HG02571 (cell line): ENCODE results near the gene IL17REL.
"Not testable (repeated sequence)": the region's sequence is repeated elsewhere in the genome, so short reads cannot be mapped to it uniquely, and the experiment has no call there.

Source experiments
- ATAC-seq: cut with Tn5 transposase; IDR thresholded peaks from one replicate; pipeline ENCODE4 v1.9.1; 2021; ENCODE audit warnings: mild to moderate bottlenecking, moderate library complexity; ENCODE audit not compliant: unreplicated experiment

IL17REL gene

DNA sequence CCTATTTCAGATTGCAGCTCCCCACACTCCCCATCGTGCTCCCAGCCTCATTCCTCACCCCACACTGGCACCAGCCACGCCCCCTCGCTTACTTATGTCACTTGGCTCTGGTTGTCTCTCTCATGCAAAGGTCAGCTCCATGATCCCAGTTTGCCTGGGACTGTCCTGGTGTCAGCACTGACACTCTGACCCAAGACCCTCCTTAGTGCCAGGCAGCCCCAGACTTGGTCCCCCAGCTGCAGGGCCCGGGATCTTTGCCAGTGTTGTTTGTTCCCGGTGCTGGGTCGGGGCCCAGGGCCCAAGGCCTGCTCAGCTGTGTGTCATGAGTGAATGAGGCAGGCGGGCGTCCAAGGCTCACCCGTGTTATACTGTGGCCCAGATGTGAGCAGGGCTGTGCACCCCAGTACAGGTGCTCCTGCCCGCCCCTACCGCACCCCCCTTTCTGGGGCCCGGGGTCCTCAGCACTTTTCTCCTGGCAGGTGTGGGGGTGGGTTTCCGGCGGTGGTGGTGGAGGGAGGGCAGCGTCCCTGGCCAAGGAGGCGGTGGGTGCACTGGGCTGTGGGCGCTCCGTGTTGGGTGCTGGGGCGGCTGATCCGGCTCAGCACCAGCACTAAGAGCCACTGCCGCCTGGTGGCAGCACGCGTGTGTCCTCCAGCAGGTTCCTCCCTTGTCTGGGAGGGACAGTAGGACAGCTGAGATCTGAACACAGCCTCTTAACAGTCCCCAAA lies 19.5 kb downstream of the IL17REL start:
- no peak for ATAC-seq

DNA sequence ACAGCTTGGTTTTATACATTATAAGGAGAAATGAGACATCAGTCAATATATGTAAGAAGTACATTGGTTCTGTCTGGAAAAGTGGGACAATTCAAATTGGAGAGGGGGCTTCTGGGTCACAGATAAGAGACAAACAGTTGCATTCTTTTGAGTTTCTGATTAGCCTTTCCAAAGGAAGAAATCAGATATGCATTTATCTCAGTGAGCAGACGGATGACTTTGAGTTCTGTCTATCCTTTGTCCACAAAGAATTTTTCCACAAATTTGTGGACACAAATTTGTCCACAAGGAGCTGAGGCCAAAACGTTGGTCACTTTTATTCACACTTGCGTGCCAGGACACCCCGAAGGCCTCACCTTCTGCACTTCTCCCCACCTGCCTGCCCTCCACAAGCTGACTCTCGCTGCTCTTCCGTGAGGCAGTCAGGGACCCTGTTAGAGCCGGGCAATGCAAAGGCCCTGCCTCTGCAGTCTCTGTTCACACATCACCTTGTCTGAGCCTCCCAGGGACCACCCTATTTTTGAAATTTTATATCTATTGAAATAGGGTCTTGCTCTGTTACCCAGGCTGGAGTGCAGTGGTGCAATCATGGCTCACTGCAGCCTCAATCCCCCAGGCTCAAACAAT lies 20.5 kb downstream of the IL17REL start:
- ATAC-seq: no peak

DNA sequence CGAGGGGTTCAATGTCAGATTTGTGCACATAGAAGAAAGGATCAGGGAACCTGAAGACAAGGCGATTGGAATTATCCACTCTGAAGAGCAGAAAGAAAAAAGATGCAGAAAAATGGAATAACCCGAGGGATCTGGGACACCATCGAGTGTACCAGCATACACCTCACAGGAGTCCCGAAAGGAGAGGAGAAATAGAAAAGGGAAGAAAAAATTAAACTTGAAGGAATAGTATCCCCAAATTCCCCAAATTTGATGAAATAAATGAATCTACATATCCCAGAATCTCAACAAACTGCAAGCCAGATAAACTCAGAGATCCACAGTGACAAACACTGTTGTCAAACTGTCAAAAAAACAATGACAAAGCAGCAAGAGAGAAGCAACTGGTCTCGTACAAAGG lies 21.4 kb downstream of the IL17REL start:
- ATAC-seq: no peak

DNA sequence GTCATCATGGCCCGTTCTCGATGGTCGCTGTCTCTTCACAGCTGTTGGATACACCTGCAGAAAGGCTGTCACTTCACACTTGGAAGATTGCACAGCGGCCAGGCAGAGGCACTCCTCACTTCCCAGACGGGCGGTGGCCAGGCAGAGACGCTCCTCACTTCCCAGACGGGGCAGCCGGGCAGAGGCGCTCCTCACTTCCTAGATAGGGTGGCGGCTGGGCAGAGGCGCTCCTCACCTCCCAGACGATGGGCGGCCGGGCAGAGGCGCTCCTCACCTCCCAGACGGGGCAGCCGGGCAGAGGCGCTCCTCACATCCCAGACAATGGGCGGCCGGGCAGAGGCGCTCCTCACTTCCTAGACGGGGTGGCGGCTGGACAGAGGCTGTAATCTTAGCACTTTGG lies 22.7 kb downstream of the IL17REL start:
- not testable (repeated sequence) for ATAC-seq

DNA sequence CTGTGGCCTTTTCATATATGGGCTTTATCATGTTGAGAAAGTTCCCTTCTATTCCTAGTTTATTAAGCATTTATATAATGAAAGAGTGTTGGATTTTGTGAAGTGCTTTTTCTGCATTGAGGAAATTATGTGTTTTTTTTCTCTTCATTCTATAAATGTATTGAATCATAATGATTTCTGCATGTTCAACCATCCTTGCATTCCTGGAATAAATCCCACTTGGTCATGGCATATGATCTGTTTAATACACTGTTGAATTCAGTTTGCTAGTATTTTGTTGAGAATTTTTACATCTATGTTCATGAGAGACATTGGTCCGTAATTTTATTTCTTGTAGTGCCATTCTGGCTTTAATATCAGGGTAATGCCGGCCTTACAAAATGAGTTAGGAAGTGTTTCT lies 26.2 kb downstream of the IL17REL start:
- ATAC-seq: no peak

DNA sequence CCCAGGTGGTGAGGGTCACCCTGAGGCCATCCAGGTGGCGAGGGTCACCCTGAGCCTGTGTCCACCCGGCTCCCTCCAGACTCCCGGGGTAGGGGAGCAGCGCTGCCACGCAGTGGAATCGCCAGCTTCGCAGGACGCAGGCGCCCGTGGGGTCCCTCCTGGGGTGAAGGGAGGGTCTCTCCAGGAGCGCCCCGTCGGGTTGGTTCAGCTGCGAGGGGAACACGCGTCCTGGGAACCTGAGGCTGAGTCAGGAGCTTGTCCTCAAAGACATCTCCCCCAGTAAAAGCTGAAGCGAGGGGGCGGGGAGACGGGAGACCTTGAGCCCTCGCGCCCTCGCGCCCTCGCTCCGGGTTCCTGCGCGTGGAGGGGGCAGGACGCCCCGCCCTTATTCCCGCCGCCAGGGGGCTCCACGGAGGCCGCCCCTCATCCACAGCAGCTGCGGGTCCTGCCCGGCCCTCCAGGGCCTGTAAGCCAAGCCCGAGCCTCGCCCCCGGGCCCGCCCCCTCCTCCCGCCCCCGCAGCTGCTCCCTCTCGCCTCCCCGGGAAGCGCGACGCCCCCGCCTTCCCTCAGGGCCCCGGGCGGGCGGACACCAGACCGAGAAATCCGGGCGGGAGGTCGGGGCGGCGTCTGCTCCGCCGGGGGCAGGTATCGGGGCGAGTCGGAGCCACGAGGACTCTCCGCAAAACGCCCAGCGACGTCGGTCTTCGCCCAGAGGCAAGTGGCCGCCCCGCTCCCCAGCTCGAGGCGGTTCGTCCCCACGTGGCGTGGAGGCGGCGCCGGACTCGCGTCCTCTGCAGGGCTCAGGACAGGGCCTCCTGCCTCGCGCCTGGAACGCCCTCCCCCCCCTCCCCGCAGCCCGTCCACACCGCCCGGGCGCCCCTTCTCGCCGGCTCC lies 29.2 kb downstream of the IL17REL start:
- no peak for ATAC-seq

DNA sequence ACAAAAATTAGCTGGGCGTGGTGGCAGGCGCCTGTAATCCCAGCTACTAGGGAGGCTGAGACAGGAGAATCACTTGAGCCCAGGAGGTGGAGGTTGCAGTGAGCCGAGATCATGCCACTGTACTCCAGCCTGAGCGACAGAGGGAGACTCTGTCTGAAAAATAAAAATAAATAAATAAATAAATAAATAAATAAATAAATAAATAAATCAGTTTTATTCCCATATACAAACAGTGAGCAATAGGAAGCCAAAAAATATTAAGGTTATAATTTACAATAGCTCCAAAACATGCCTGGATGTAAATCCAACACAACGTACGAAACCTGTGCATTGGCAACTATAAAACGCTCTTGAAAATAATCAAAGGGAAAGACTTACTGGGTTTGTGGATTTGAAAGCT lies 30.8 kb downstream of the IL17REL start:
- ATAC-seq: not testable (repeated sequence)

DNA sequence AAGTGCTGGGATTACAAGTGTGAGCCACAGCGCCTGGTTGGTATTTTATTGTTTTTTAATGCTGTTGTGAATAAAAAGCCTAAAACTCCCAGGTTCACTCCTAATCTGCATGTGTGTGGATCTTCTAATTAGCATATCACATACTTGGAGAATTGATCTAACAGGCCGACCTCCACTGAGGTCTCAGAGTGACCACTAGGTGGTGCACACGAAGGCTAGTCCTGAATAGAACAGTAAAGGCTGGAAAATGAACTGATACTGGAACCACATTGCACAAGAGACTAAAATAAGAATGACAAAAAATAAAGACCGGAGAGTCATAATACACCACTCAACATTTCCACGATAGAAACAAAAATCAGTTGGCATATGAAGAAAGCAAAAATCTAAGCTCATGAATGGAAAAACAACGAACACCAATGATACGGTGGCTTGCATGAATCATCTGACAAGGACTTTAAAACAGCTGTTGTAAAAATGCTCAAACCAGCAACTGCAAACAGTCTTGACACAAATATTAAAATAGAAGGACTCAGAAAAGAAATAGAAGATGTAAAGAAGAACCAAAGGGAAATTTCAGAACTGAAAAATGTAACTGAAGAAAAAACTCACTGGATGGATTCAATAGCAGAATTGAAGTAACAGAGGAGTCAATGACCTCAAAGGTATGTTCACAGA lies 32.8 kb downstream of the IL17REL start:
- no peak for ATAC-seq

DNA sequence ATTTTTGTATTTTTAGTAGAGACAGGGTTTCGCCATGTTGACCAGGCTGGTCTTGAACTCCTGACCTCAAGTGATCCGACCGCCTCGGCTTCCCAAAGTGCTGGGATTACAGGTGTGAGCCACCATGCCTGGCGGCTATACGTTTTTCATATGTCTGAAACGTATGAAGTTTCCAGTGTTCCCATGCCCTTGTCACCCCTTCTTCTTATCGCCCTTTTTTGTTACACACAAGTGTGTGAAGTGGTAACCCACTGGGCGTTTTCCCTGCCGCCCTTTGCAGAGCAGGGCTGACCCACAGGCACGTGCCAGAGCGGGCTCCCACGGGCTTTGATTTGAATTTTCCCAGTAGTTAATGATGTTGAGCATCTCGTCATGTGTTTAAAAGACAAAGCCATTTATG lies 35.0 kb downstream of the IL17REL start:
- ATAC-seq: no peak

DNA sequence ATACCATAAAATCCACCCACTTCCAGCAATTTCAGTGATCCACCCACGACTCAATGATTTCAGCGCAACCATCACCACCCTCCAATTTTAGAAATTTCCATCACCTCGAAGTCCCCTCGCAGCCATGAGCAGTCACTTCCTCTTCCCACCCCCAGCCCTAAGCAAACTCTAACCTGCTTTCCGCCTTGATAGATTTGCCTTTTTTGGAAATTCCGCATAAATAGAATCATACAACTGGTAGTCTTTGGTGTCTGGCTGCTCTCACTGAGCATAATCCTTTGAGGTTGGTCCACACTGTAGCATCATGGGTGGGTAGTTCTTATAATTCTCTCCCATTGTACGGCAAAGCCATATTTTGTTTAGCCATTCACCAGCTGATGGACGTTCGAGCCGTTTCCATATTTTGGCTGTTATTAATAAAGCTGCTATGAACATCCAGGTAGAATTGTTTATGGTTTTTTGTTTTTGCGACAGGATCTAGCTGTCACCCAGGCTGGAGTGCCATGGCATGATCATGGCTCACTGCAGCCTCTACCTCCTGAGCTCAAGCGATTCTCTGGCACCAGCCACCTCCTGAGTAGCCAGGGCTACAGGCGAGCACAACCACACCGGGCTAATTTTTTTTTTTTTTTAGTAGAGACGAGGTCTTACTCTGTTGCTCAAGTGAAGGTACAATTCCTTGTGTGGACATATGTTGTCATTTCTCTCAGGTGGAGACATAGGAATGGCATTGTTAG lies 36.0 kb downstream of the IL17REL start:
- ATAC-seq: no peak

DNA sequence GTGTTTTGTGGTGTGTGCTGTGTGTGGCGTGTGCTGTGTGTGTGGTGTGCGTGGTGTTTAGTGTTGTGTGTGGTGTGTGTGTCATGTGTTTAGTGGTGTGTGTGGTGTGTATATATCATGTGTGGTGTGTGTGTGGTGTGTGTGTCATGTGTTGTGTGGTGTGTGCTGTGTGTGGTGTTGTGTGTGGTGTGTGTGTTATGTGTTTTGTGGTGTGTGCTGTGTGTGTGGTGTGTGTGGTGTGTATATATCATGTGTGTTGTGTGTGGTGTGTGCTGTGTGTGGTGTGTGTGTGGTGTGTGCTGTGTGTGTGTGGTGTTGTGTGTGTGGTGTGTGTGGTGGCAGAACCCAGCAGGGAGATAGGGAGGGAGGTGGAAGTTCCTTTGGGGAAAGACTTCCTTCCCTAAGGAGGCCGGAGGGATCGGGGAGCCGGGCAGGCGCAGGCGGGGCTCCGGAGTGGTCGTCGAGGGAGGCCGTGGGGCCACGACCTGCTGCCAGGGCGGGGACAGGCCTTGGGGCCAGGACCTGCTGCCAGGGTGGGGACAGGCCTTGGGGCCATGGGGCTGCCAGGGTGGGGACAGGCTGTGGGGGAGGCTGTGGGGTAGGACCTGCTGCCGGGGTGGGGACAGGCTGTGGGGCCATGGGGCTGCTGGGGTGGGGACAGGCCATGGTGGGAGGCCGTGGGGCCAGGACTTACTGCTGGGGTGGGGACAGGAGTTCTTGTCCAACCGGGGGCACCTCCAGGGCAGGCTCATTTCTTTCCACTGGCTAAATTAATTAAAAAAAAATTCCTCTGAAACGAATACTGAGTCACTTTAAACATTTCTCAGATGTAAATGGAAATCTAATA lies 36.8 kb downstream of the IL17REL start:
- ATAC-seq: no peak

DNA sequence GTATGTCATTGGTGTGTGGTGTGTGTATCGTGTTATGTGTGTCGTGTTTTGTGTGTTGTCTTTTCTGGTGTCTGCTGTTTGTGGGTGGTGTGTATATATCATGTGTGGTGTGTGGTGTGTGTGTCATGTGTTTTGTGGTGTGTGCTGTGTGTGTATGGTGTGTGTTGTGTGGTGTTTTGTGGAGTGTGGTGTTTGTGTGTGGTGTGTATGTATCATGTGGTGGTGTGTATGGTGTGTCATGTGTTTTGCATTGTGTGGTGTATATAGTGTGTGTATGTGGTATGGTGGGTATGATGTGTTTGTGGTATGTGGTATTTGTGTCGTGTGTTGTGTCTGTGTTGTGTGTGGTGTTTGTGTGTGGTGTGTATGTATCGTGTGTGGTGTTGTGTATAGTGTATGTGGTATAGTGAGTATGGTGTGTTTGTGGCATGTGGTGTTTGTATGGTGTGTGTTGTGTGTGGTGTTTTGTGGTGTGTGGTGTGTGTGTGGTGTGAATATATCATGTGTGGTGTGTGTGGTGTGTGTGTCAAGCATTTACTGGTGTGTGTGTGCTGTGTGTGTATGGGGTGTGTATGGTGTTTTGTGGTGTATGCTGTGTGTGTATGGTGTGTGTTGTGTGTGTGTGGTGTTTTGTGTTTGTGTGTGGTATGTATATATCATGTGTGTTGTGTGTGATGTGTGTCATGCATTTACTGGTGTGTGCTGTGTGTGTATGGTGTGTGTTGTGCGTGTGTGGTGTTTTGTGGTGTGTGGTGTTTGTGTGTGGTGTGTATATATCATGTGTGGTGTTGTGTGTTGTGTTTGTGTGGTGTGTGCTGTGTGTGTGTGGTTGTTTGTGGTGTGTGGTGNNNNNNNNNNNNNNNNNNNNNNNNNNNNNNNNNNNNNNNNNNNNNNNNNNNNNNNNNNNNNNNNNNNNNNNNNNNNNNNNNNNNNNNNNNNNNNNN lies 39.3 kb downstream of the IL17REL start:
- ATAC-seq: no peak

DNA sequence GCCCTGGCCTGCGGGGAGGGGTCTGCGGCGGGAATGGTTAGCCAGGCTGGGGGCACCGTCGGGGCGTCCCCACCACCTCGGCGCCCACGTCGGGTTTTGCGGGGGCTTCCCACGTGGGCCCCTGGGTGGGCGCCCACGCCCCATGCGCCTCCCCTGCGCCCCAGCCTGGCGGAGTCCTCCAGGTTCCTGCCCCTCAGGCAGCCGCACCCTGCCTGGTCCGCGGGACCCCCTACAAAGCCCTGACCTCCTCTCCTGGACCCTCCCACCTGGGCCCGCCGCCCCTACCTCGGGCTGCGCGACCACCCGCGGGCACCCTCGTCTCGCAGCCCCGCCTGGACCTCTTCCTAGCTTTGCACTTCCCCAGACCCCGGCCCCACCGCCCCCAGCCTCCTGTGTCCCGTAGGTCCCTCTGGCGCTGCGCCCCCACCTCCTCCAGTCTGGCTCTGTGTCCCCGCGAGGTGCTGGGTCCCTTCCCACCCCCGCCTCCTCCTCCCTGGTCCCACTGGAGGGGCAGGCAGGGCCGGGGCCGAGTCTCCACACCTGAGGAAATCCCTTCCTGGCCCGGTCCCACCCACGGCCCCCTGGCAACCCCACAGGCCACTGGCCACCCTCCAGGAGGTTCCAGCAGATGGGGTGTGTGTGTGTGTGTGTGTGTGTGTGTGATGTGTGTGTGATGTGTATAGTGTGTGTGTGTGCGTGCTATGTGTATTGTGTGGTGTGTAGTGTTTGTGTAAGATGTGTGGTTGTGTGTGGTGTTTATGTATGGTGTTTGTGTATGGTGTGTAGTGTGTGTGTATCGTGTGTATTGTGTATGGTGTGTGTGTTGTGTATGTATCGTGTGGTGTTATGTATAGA lies 40.2 kb downstream of the IL17REL start:
- no peak for ATAC-seq

DNA sequence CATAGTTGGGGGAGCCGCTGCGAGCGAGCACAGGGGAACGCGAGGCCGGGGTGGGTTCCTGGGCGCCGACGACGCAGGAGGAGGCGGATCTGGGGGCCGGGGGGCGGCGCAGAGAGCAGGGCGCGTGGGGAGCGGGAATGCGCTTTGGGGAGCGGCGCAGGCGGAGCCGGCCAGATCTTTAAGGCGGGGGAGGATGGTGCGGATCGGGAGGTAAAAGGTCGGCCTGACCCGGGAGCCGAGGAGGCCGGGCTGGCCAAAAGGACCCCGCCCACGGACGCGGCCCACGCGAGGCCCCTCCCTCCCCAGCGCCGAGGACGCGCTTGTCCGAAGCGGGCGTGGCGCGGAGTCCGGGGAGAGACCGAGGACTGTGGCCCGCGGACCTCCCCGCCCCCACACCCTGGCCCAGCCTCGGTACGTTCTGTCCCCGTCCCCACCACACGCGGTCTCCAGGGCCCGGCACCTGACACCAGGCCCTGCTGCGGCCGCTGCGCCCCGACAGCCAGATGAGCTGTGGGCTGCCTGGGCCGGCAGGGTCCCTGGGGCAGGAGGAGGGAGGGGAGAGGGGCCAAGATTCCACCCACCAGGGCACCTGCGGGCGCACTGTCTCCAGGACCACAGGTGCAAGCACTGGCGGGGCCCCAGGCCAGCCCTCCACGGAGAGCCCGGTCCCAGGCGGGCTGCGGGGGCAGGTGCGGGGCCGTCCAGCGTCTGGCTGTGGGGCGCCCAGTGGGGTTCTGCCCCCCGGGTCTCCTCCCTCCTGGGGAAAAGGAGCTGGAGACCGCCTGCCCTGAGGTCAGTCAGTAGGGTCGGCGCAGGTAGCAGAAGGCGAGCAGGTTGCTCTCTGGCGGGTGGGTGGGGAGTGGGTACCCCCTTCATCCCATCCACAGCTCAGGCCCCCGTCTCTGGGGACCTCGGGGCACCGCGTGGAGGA lies 41.1 kb downstream of the IL17REL start:
- ATAC-seq: peak; percentile 27

DNA sequence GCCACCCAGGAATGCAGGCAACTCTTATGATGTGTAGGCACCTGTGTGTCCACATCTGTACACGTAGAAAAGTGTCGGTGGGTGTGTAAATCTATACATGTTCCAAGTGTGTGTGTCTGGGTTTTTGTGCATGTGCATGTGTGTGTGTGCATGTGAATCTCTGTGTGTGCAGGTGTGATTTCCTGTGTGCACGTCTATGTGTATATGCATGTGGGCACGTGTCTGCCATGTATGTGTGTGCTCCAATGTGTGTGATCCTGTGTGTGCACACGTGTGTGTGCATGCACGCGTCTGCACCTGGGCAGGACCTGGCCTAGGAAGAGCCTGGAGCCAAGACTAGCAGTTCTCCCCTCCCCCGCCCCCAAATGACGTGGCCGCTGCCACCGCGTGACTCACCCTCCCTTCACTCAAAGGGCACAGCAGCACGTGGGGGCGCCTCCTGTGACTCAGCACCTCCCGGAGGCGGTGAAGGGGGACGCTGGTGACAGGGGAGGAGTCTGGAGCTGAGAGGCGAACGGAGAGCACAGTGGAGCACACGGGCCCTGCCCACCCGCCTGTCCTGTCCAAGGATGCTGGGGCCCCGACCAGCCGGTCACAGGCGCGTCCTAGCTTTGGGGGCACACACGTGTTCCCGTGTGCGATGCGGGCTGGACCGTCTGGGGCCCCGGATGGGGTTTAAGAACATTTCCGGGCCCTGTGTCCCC lies 41.9 kb downstream of the IL17REL start:
- peak; percentile 56 for ATAC-seq
